HG02852 (cell line): Measurements from ENCODE around the gene SORCS1.

Source experiments
- ATAC-seq: cut with Tn5 transposase; IDR thresholded peaks from one replicate; pipeline ENCODE4 v1.9.1; 2021; ENCODE audit warnings: mild to moderate bottlenecking, moderate library complexity; ENCODE audit not compliant: unreplicated experiment

Gene SORCS1

GRCh38 chr10:106997721-106998120 is 166.8 kb downstream of the SORCS1 start:
- no peak for ATAC-seq

- ATAC-seq, result no peak
Measured at GRCh38 chr10:106996510-106996909, 168.0 kb downstream of the SORCS1 start.

- ATAC-seq, result no peak
Measured at GRCh38 chr10:106992055-106992454, 172.5 kb downstream of the SORCS1 start.

GRCh38 chr10:106991091-106991490 is 173.4 kb downstream of the SORCS1 start:
- ATAC-seq, result no peak

- no peak for ATAC-seq
Measured at GRCh38 chr10:106987362-106987761, 177.1 kb downstream of the SORCS1 start.

GRCh38 chr10:106982268-106982667 is 182.2 kb downstream of the SORCS1 start:
- ATAC-seq, result no peak

- no peak for ATAC-seq
Measured at GRCh38 chr10:106981452-106982075, 182.9 kb downstream of the SORCS1 start.

- ATAC-seq, result peak; percentile 74
Measured at GRCh38 chr10:106980495-106981451, 183.7 kb downstream of the SORCS1 start.

- ATAC-seq, result no peak
Measured at GRCh38 chr10:106978756-106979155, 185.8 kb downstream of the SORCS1 start.

- ATAC-seq, result no peak
Measured at GRCh38 chr10:106973716-106974115, 190.8 kb downstream of the SORCS1 start.

GRCh38 chr10:106973288-106973687 is 191.2 kb downstream of the SORCS1 start:
- no peak for ATAC-seq

GRCh38 chr10:106972381-106972780 is 192.1 kb downstream of the SORCS1 start:
- no peak for ATAC-seq

GRCh38 chr10:106971411-106971831 is 193.1 kb downstream of the SORCS1 start:
- no peak for ATAC-seq

- no peak for ATAC-seq
Measured at GRCh38 chr10:106967452-106967851, 197.1 kb downstream of the SORCS1 start.

- no peak for ATAC-seq
Measured at GRCh38 chr10:106960812-106961211, 203.7 kb downstream of the SORCS1 start.

GRCh38 chr10:106959521-106959920 is 205.0 kb downstream of the SORCS1 start:
- peak; percentile 43 for ATAC-seq

GRCh38 chr10:106958589-106959361 is 205.7 kb downstream of the SORCS1 start:
- peak; percentile 8 for ATAC-seq

- ATAC-seq, result peak; percentile 74
Measured at GRCh38 chr10:106957823-106958588, 206.5 kb downstream of the SORCS1 start.

GRCh38 chr10:106956216-106956915 is 208.1 kb downstream of the SORCS1 start:
- no peak for ATAC-seq

GRCh38 chr10:106955133-106955532 is 209.4 kb downstream of the SORCS1 start:
- ATAC-seq, result no peak
